ENCODE results near the gene GPR157. TPM values are rescaled to one million over a fixed set of nuclear protein-coding genes. Genes with fewer than 3 reads are reported as not detected.
A peak's percentile ranks its signal among the peaks of the same experiment; 100 is the strongest.

GPR157 gene
- total RNA-seq, 6 experiments from 2014 or later: 5.6 to 12.5 (median 7.0) TPM

DNA sequence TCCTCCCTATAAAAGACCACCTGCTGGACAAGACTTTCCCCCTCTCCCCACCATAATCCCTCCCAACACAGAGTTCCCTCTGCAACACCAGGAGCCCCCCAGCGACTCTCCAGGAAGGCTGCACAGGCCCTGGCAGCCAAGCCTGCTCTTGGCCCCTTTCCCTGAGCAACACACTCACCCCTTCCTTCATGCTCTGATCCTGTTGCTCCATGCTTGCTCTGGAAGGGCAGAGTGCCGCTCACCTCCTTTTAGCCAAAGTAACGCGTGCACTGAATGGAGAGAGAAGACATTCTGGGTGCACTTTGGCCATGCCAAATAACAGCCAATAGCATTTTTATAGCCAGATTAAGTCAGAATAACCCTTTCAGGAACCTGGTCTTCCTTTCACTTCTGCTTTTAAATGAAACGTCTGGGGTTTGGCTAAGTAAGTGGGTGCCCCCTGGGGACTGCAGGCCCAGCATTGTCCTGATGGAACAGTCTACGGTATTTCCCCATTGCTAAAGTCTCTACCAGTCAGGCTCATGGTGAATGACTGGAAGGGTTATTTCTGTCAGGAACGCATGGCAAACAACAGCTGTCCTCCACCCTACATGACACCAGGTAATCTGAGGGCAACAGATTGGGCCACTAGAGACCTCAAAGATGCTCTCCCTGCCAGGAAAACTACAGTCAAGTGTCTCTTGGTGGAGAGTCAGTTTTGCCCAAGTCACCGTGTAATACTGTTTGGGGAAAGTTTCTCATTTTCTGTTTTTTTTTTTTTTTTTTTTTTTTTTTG, 59.4 kb downstream of the GPR157 start, which contains the start of gene SLC2A5:
Gene SLC2A5 (minus strand): TSS at position 310 of the 775 bp plus-strand sequence. CDS start 99 bp downstream, at position 211.
- Histone ChIP-seq H3K36me3 (no peaks in the 10 kb centered on the region), H3K4me1 (no peaks in the 10 kb centered on the region), H3K27ac (no peak within 1 kb of the TSS), H3K27me3 (no peaks in the 10 kb centered on the region), H3K9me3 (no peaks in the 10 kb centered on the region), H3K4me3 (no peak within 1 kb of the TSS)
- intact Hi-C loops (cut with DNase I): no loop called here
- TF ChIP-seq POLR2A (IDR thresholded peaks at IDR 0.05): no peak
- TF ChIP-seq, protein P1, sequence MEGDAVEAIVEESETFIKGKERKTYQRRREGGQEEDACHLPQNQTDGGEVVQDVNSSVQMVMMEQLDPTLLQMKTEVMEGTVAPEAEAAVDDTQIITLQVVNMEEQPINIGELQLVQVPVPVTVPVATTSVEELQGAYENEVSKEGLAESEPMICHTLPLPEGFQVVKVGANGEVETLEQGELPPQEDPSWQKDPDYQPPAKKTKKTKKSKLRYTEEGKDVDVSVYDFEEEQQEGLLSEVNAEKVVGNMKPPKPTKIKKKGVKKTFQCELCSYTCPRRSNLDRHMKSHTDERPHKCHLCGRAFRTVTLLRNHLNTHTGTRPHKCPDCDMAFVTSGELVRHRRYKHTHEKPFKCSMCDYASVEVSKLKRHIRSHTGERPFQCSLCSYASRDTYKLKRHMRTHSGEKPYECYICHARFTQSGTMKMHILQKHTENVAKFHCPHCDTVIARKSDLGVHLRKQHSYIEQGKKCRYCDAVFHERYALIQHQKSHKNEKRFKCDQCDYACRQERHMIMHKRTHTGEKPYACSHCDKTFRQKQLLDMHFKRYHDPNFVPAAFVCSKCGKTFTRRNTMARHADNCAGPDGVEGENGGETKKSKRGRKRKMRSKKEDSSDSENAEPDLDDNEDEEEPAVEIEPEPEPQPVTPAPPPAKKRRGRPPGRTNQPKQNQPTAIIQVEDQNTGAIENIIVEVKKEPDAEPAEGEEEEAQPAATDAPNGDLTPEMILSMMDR (IDR thresholded peaks at IDR 0.05): no peak
- peak; percentile 46 to 68 (median 54) for ATAC-seq
- no peak for DNase-seq
- WGBS (ENCODE audit: insufficient coverage, low coverage, low lambda C conversion rate, missing lambda C conversion rate): 55% methylated on average over 5 of the region's 8 CpGs

DNA sequence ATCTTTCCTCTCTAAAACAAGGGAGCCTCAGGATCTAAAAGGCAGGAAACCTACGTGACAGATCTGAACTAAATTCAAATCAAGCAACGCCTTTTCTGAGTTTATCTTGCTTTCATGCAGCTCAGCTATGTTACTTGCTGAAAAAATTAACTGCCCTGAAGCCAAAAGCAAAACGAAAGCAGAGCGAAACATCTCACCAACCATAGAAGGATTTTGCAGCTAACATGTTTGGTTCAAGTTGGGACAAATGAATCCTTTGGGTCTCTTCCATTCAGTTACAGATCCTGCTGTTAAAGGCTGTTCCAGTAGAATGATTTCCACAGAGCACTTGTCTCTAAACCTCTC, 59.9 kb downstream of the GPR157 start:
- intact Hi-C loops (cut with DNase I): no loop called here
- Histone ChIP-seq H3K4me3 (no peak overlapping the region), H3K9me3 (no peaks in the 10 kb centered on the region), H3K36me3 (no peaks in the 10 kb centered on the region), H3K4me1 (no peaks in the 10 kb centered on the region), H3K27me3 (no peaks in the 10 kb centered on the region), H3K27ac (no peak overlapping the region)
- no peak for DNase-seq
- ATAC-seq: no peak
- TF ChIP-seq, protein P1 (IDR thresholded peaks at IDR 0.05): no peak
- no peak for TF ChIP-seq POLR2A (IDR thresholded peaks at IDR 0.05)
- 44% methylated on average over 4 of the region's 4 CpGs for WGBS (ENCODE audit: insufficient coverage, low coverage, low lambda C conversion rate, missing lambda C conversion rate)

DNA sequence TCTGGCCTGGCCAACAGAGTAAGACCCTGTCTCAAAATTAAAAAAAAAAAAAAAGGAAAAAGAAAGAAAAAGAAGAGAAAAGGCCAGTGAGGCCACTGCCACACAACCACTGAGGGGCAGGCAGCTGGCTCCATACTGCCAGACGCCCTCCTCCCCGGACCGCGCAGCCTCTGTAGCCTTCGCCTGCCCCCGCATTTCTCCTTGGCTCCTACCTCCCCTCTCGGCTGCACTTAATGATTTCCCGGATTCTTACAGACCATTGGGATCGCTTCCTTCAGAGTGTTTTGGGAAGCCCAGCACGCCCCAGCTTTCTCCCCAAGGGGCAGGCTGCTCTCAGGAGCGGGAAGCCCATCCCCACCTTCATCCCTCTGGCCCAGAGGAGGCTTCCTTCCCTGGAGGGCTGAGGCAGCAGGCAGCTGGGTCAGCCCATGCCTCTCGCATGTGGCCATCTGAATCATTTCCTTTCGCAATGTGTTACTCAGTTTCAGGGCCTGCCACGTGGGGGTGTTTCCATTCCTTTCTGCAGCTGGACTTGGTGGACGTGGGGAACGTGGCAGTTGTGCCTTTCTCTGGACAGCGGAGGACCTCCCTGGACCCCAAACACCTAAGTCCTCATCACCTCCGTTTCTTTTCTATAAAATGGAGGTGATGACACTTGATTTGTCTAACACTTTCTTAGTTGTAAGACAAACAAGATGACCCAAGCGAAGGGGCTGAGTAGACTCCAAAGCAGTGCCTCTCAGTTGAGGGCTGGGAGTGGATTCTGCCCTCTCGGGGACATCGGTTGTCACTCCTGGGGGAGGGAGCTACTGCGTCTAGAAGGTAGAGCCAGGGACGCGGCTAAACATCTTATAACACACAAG, 61.7 kb downstream of the GPR157 start:
- intact Hi-C loops (cut with DNase I): no loop called here
- peak in 1 of 3 donors; percentile 48 for DNase-seq

DNA sequence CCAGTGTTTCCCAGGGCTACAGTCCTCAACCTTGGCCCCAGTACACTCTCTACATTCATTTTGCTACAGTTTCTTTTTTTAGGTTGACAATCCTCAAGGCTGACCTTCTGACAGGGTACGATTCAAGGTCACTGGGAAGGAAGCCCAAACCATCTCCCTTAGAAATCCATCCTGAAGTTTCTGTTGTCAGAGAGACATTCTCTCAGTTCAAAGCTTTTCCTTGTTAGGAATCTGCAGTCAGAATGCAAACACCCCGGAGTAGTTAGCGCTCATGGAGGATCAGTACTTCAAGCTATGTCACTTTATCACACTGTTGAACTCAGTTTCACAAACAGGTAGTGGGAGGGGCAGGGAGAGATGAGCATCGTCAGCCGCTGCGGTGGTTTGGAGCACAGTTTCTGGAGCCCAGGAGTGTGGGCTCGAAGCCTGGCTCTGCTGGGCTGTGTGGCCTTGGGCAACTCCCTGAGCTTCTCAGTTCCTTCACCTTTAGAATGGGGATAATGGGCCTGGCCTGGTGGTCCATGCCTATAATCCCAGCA, 63.6 kb downstream of the GPR157 start:
- no peak for TF ChIP-seq POLR2A (IDR thresholded peaks at IDR 0.05)
- TF ChIP-seq, protein P1 (IDR thresholded peaks at IDR 0.05): no peak
- Histone ChIP-seq H3K4me1 (no peaks in the 10 kb centered on the region), H3K27me3 (no peaks in the 10 kb centered on the region), H3K9me3 (no peaks in the 10 kb centered on the region), H3K27ac (no peak overlapping the region), H3K36me3 (no peaks in the 10 kb centered on the region), H3K4me3 (no peak overlapping the region)
- 63% methylated on average over 3 of the region's 7 CpGs for WGBS (ENCODE audit: insufficient coverage, low coverage, low lambda C conversion rate, missing lambda C conversion rate)
- DNase-seq (no peak), ATAC-seq (no peak)
- intact Hi-C loops (cut with DNase I): no loop called here

More for the DNA sequence above, 61.7 kb downstream of the GPR157 start:
- Histone ChIP-seq H3K4me1 (no peaks in the 10 kb centered on the region), H3K9me3 (no peaks in the 10 kb centered on the region), H3K36me3 (no peaks in the 10 kb centered on the region), H3K27me3 (no peaks in the 10 kb centered on the region), H3K4me3 (no peak overlapping the region), H3K27ac (no peak overlapping the region)
- WGBS (ENCODE audit: insufficient coverage, low coverage, low lambda C conversion rate, missing lambda C conversion rate): 76% methylated on average over 20 of the region's 24 CpGs
- peak; percentile 28 to 73 (median 38) for ATAC-seq
- TF ChIP-seq POLR2A (IDR thresholded peaks at IDR 0.05): no peak
- TF ChIP-seq, protein P1 (IDR thresholded peaks at IDR 0.05): no peak

All from right lobe of liver (tissue), 6 donors.